A673 (cell line): Measurements from ENCODE around the gene NEMP2. TPM values are rescaled to one million over a fixed set of nuclear protein-coding genes. Genes with fewer than 3 reads are reported as not detected.

Source experiments
- BruUV-seq: library from RNA; stranded (reverse); fragments of 400-500 nt; replicated peaks from 2 replicates; lab custom pipeline; 2021; lab: Mats Ljungman, UMichigan
- CTCF ChIA-PET: fragments of 300-600 bp; sonication (Branson Sonifier 250); formaldehyde crosslinking; loops from one replicate; lab custom pipeline; 2022; ENCODE audit warnings: antibody characterized with exemption; lab: Charles Lee
- POLR2A ChIA-PET: fragments of 300-600 bp; sonication (Branson Sonifier 250); formaldehyde crosslinking; loops from one replicate; lab custom pipeline; 2022; ENCODE audit warnings: antibody characterized with exemption; ENCODE audit not compliant: low non-redundant PET; lab: Charles Lee
- DNase-seq: peaks from one replicate; pipeline ENCODE4 v3.0.0-alpha.2; 2015; ENCODE audit warnings: low spot score
- H3K27ac ChIP-seq: fragments of 200-600 bp; sonication (generic); 2 replicates; pipeline ENCODE4 v1.5.1; 2016; ENCODE audit warnings: mixed run types, low read depth, mild to moderate bottlenecking, mixed read lengths, antibody characterized with exemption, low read length; ENCODE audit not compliant: poor library complexity, severe bottlenecking
- H3K27me3 ChIP-seq: fragments of 200-600 bp; sonication (generic); replicated peaks from 2 replicates; pipeline ENCODE4 v1.6.1; 2017; ENCODE audit warnings: mixed run types, low read depth, mild to moderate bottlenecking, mixed read lengths, antibody characterized with exemption, low read length; ENCODE audit not compliant: insufficient read depth, poor library complexity
- H3K36me3 ChIP-seq: fragments of 200-600 bp; sonication (generic); 2 replicates; pipeline ENCODE4 v1.6.1; 2016; ENCODE audit warnings: mixed run types, mild to moderate bottlenecking, mixed read lengths, antibody characterized with exemption, low read length; ENCODE audit not compliant: insufficient read depth, poor library complexity, severe bottlenecking
- H3K4me1 ChIP-seq: fragments of 200-600 bp; sonication (generic); 2 replicates; pipeline ENCODE4 v1.6.1; 2017; ENCODE audit warnings: mixed run types, mild to moderate bottlenecking, mixed read lengths, antibody characterized with exemption, low read length; ENCODE audit not compliant: insufficient read depth, poor library complexity, severe bottlenecking
- H3K4me3 ChIP-seq: fragments of 200-600 bp; sonication (generic); 2 replicates; pipeline ENCODE4 v1.5.1; 2016; ENCODE audit warnings: low read depth, mixed run types, mild to moderate bottlenecking, mixed read lengths, low read length; ENCODE audit not compliant: poor library complexity, severe bottlenecking
- H3K9me3 ChIP-seq: fragments of 200-600 bp; sonication (generic); 2 replicates; pipeline ENCODE4 v1.6.1; 2016; ENCODE audit warnings: mixed run types, low read depth, mild to moderate bottlenecking, mixed read lengths, antibody characterized with exemption, low read length; ENCODE audit not compliant: poor library complexity, severe bottlenecking
- CTCF ChIP-seq: fragments of 300-800, 200-600 bp; sonication (generic); conservative IDR thresholded peaks from 2 replicates; pipeline ENCODE4 v1.5.1; 2017; ENCODE audit warnings: low read depth, mild to moderate bottlenecking, antibody characterized with exemption, low read length, moderate library complexity, mixed read lengths
- EZH2 ChIP-seq: fragments of 200-600 bp; sonication (generic); IDR thresholded peaks from 2 replicates; pipeline ENCODE4 v1.6.1; 2017; ENCODE audit warnings: borderline replicate concordance, low read depth, mild to moderate bottlenecking, mixed read lengths, antibody characterized with exemption, low read length; ENCODE audit not compliant: poor library complexity, severe bottlenecking
- intact Hi-C: fragments of 100-400 bp; cut with micrococcal nuclease; formaldehyde crosslinking; loops from one replicate; pipeline ENCODE4 v1.10.0; 2022; ENCODE audit not compliant: unreplicated experiment
- total RNA-seq: library from RNA; stranded (reverse); gene quantifications from 2 replicates; pipeline ENCODE4 v1.2.3, GENCODE V29; 2021

Gene NEMP2
- total RNA-seq, 1 experiment from 2014 or later = 12.6 TPM

- intact Hi-C loops = no loop called here
- no peaks in the 10 kb centered on the region for H3K4me1 ChIP-seq
- no peaks in the 10 kb centered on the region for H3K9me3 ChIP-seq
- H3K27ac ChIP-seq = no peak overlapping the region
- no TSS peak for BruUV-seq
- no peaks in the 10 kb centered on the region for H3K27me3 ChIP-seq
- ChIA-PET POLR2A (no interaction called here), CTCF (no interaction called here)
- no peak for TF ChIP-seq EZH2
- no peak for TF ChIP-seq CTCF
- no peaks in the 10 kb centered on the region for H3K36me3 ChIP-seq
- no peak for DNase-seq
- no peak overlapping the region for H3K4me3 ChIP-seq
These were observed 32.7 kb downstream of the NEMP2 start for GRCh38 chr2:190501702-190502407.

GRCh38 chr2:190501231-190501630, 33.3 kb downstream of the NEMP2 start:
- TF ChIP-seq EZH2 (no peak), CTCF (no peak)
- H3K27me3 ChIP-seq = no peaks in the 10 kb centered on the region
- DNase-seq = no peak
- BruUV-seq = no TSS peak
- intact Hi-C loops = no loop called here
- H3K4me1 ChIP-seq = no peaks in the 10 kb centered on the region
- POLR2A ChIA-PET = interaction anchor here (0.8 kb wide), 1 partner anchor 110 kb away, joined by 3 read pairs; no protein-coding TSS in a partner anchor
- H3K27ac ChIP-seq = no peak overlapping the region
- H3K36me3 ChIP-seq = no peaks in the 10 kb centered on the region
- CTCF ChIA-PET = no interaction called here
- no peaks in the 10 kb centered on the region for H3K9me3 ChIP-seq
- H3K4me3 ChIP-seq = no peak overlapping the region

- Histone ChIP-seq H3K4me1 (no peaks in the 10 kb centered on the region), H3K27me3 (no peaks in the 10 kb centered on the region), H3K27ac (no peak overlapping the region), H3K36me3 (no peaks in the 10 kb centered on the region), H3K4me3 (no peak overlapping the region), H3K9me3 (no peaks in the 10 kb centered on the region)
- intact Hi-C loops = no loop called here
- ChIA-PET CTCF (no interaction called here), POLR2A (no interaction called here)
- DNase-seq = no peak
- TF ChIP-seq CTCF (no peak), EZH2 (no peak)
- no TSS peak for BruUV-seq
These were observed 34.4 kb downstream of the NEMP2 start for GRCh38 chr2:190500054-190500502.
